Measurements from ENCODE around the gene TUBGCP6. TPM values are rescaled to one million over a fixed set of nuclear protein-coding genes. Genes with fewer than 3 reads are reported as not detected.

The TUBGCP6 gene
- total and polyA plus RNA-seq, 4 donors, result 23.0 to 68.3 (median 51.0) TPM

DNA sequence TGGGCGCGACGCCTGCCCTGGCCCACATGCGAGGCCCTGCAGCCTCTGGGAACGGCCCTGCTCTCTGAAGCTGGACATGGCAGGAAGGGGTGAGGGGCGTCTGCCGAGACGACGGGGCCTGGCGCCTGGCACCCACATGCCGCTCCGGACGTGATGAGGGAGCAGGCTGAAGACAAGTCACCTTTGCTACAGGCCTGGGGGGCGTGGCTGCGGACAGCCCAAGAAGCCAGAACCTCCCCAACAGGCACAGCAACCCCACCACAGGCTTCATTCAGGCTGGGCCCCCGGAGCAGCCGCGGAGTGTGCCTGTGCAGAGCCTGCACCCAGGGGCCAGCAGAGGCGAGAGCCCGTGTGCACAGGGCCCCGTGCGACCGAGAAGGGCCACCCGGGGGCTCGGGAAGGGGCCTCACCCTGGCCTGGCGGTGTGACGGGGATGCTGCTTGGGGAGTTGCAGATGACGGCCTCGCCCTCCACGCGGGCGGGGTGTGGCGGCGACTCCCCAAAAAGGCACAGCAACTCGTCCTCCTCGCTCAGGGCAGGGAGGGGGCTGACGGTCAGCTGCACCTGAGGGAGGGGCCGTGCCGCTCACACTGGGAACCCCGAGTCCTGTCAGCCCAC, 42.0 kb upstream of the TUBGCP6 start:
- no peak overlapping the region for H3K4me3 ChIP-seq (ENCODE audit: low read depth, low read length)
- no peaks in the 10 kb centered on the region for H3K27me3 ChIP-seq (ENCODE audit: control insufficient read depth, insufficient read depth, low read length)
- WGBS (ENCODE audit: insufficient coverage), result 93% methylated on average over 40 of the region's 40 CpGs
- H3K4me1 ChIP-seq (ENCODE audit: control insufficient read depth, insufficient read depth, low read length), result no peaks in the 10 kb centered on the region
- no peak for DNase-seq (ENCODE audit: low read depth in 4 of 6, low spot score in 6 of 6)
- H3K36me3 ChIP-seq (ENCODE audit: control insufficient read depth, insufficient read depth, low read length), result peaks cover 100% of the 10 kb centered on the region
- no peak overlapping the region for H3K27ac ChIP-seq (ENCODE audit: low read depth, low read length)
- no peaks in the 10 kb centered on the region for H3K9me3 ChIP-seq (ENCODE audit: control insufficient read depth, insufficient read depth, low read length)

GRCh38 chr22:50286275-50286674, 41.5 kb upstream of the TUBGCP6 start:
- WGBS (ENCODE audit: insufficient coverage), result 96% methylated on average over 21 of the region's 21 CpGs
- H3K27me3 ChIP-seq (ENCODE audit: control insufficient read depth, insufficient read depth, low read length), result no peaks in the 10 kb centered on the region

DNA sequence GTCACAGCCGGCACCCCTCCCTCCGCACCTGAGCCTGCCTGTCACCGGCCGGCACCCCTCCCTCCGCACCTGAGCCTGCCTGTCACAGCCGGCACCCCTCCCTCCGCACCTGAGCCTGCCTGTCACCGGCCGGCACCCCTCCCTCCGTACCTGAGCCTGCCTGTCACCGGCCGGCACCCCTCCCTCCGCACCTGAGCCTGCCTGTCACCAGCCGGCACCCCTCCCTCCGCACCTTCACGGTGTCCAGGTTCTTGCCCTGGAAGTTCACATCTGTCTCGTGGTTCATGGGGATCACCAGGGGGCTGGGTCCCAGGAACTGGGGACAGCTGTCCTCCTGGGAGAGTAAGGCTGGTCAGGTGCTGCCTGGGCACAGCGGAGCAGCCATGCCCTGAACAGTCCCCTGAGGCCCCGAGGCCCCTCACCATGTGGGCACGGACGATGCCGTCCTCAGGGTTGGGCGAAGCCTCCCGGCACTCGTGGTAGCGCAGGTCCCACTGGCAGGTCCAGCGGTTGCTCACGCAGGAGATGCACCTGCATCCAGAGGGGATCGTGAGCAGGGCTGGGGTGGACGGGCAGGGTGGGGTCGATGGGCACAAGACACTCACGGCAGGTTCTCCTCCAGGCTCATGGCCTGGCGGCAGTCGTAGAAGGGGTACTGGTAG, 40.9 kb upstream of the TUBGCP6 start:
- no peak overlapping the region for H3K27ac ChIP-seq (ENCODE audit: low read depth, low read length)
- WGBS (ENCODE audit: insufficient coverage), result 96% methylated on average over 27 of the region's 34 CpGs

More at GRCh38 chr22:50286275-50286674, 41.5 kb upstream of the TUBGCP6 start:
- no peak for DNase-seq (ENCODE audit: low read depth in 4 of 6, low spot score in 6 of 6)
- Histone ChIP-seq H3K4me3 (ENCODE audit: low read depth, low read length) (no peak overlapping the region), H3K9me3 (ENCODE audit: control insufficient read depth, insufficient read depth, low read length) (no peaks in the 10 kb centered on the region), H3K27ac (ENCODE audit: low read depth, low read length) (no peak overlapping the region), H3K36me3 (ENCODE audit: control insufficient read depth, insufficient read depth, low read length) (peaks cover 100% of the 10 kb centered on the region), H3K4me1 (ENCODE audit: control insufficient read depth, insufficient read depth, low read length) (no peaks in the 10 kb centered on the region)

GRCh38 chr22:50284479-50284878, 39.7 kb upstream of the TUBGCP6 start:
- peaks cover 100% of the 10 kb centered on the region for H3K36me3 ChIP-seq (ENCODE audit: control insufficient read depth, insufficient read depth, low read length)
- 93% methylated on average over 12 of the region's 13 CpGs for WGBS (ENCODE audit: insufficient coverage)

More for the DNA sequence above, 40.9 kb upstream of the TUBGCP6 start:
- H3K4me1 ChIP-seq (ENCODE audit: control insufficient read depth, insufficient read depth, low read length), result no peaks in the 10 kb centered on the region
- no peaks in the 10 kb centered on the region for H3K27me3 ChIP-seq (ENCODE audit: control insufficient read depth, insufficient read depth, low read length)
- H3K36me3 ChIP-seq (ENCODE audit: control insufficient read depth, insufficient read depth, low read length), result peaks cover 100% of the 10 kb centered on the region
- no peak overlapping the region for H3K4me3 ChIP-seq (ENCODE audit: low read depth, low read length)
- no peaks in the 10 kb centered on the region for H3K9me3 ChIP-seq (ENCODE audit: control insufficient read depth, insufficient read depth, low read length)
- DNase-seq (ENCODE audit: low read depth in 4 of 6, low spot score in 6 of 6), result no peak

DNA sequence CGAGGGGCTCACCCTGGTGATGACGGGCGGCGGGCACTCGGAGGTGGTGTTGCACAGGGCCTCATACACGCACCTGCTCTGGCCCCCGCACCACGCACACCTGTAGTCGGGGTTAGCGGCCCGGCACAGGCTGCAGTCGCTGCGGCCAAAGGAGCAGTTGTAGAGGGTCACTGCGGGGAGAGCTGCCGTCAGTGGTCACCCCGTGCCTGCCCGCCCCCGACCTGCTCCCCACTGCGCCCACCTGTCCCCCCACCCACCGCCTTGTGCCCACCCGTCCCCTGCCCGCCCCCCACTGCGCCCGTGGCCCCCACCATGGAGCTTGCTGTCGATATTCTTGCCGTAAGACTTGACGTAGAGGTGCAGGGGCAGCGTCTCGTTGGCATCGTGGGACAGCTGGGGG, 39.0 kb upstream of the TUBGCP6 start:
- no peaks in the 10 kb centered on the region for H3K9me3 ChIP-seq (ENCODE audit: control insufficient read depth, insufficient read depth, low read length)
- H3K27ac ChIP-seq (ENCODE audit: low read depth, low read length), result no peak overlapping the region
- DNase-seq (ENCODE audit: low read depth in 4 of 6, low spot score in 6 of 6), result no peak
- 95% methylated on average over 20 of the region's 30 CpGs for WGBS (ENCODE audit: insufficient coverage)
- no peaks in the 10 kb centered on the region for H3K4me1 ChIP-seq (ENCODE audit: control insufficient read depth, insufficient read depth, low read length)
- H3K27me3 ChIP-seq (ENCODE audit: control insufficient read depth, insufficient read depth, low read length), result no peaks in the 10 kb centered on the region
- peaks cover 100% of the 10 kb centered on the region for H3K36me3 ChIP-seq (ENCODE audit: control insufficient read depth, insufficient read depth, low read length)
- H3K4me3 ChIP-seq (ENCODE audit: low read depth, low read length), result no peak overlapping the region

More at GRCh38 chr22:50284479-50284878, 39.7 kb upstream of the TUBGCP6 start:
- DNase-seq (ENCODE audit: low read depth in 4 of 6, low spot score in 6 of 6), result no peak
- no peak overlapping the region for H3K27ac ChIP-seq (ENCODE audit: low read depth, low read length)
- H3K4me1 ChIP-seq (ENCODE audit: control insufficient read depth, insufficient read depth, low read length), result no peaks in the 10 kb centered on the region
- H3K27me3 ChIP-seq (ENCODE audit: control insufficient read depth, insufficient read depth, low read length), result no peaks in the 10 kb centered on the region
- H3K9me3 ChIP-seq (ENCODE audit: control insufficient read depth, insufficient read depth, low read length), result no peaks in the 10 kb centered on the region
- no peak overlapping the region for H3K4me3 ChIP-seq (ENCODE audit: low read depth, low read length)

- Histone ChIP-seq H3K27ac (ENCODE audit: low read depth, low read length) (no peak overlapping the region), H3K4me1 (ENCODE audit: control insufficient read depth, insufficient read depth, low read length) (no peaks in the 10 kb centered on the region), H3K9me3 (ENCODE audit: control insufficient read depth, insufficient read depth, low read length) (no peaks in the 10 kb centered on the region), H3K36me3 (ENCODE audit: control insufficient read depth, insufficient read depth, low read length) (peaks cover 100% of the 10 kb centered on the region), H3K27me3 (ENCODE audit: control insufficient read depth, insufficient read depth, low read length) (no peaks in the 10 kb centered on the region), H3K4me3 (ENCODE audit: low read depth, low read length) (no peak overlapping the region)
- 92% methylated on average over 28 of the region's 45 CpGs for WGBS (ENCODE audit: insufficient coverage)
- no peak for DNase-seq (ENCODE audit: low read depth in 4 of 6, low spot score in 6 of 6)
These were observed 37.7 kb upstream of the TUBGCP6 start for GRCh38 chr22:50282361-50283155.

DNA sequence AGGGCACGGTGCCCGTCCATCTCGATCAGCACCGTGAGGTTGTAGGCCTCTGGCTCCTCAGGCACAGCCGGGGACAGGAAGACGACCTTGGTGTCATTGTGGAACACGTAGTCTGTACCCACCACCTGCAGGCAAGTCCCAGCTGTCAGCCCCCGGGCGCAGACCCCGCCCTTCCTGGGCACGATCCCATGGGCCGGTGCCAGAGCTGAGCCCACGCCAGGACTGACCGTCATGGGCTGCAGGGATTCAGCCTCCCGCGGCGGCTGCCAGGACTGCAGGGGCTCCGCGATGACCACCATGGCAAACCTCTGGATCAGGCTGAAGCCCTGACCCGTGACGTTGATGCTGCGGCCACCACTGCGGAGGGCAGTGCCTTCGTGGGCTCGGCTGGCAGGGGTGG, 37.1 kb upstream of the TUBGCP6 start:
- Histone ChIP-seq H3K27me3 (ENCODE audit: control insufficient read depth, insufficient read depth, low read length) (no peaks in the 10 kb centered on the region), H3K9me3 (ENCODE audit: control insufficient read depth, insufficient read depth, low read length) (no peaks in the 10 kb centered on the region), H3K27ac (ENCODE audit: low read depth, low read length) (no peak overlapping the region), H3K4me1 (ENCODE audit: control insufficient read depth, insufficient read depth, low read length) (no peaks in the 10 kb centered on the region), H3K4me3 (ENCODE audit: low read depth, low read length) (no peak overlapping the region), H3K36me3 (ENCODE audit: control insufficient read depth, insufficient read depth, low read length) (peaks cover 100% of the 10 kb centered on the region)
- no peak for DNase-seq (ENCODE audit: low read depth in 4 of 6, low spot score in 6 of 6)
- 83% methylated on average over 24 of the region's 25 CpGs for WGBS (ENCODE audit: insufficient coverage)

DNA sequence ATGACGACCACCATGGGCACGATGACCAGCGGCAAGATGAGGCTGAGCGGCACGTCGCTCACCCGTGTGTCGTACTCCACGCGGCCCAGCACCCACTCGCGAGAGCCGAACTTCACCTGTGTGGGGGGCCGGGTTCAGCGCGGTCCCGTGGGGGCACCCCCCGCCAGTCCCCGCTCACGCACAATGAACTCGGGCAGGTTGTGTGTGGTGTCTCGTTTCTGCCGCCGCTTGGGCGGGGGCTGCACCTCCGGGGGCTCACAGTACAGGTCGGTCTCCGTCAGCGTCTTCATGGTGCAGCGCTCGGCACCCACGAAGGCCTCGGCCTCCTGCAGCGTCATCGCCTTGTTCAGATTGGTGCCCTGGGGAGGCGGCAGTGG, 36.5 kb upstream of the TUBGCP6 start:
- peaks cover 100% of the 10 kb centered on the region for H3K36me3 ChIP-seq (ENCODE audit: control insufficient read depth, insufficient read depth, low read length)
- 97% methylated on average over 33 of the region's 36 CpGs for WGBS (ENCODE audit: insufficient coverage)
- H3K9me3 ChIP-seq (ENCODE audit: control insufficient read depth, insufficient read depth, low read length), result no peaks in the 10 kb centered on the region
- H3K27ac ChIP-seq (ENCODE audit: low read depth, low read length), result no peak overlapping the region
- H3K4me3 ChIP-seq (ENCODE audit: low read depth, low read length), result no peak overlapping the region
- no peak for DNase-seq (ENCODE audit: low read depth in 4 of 6, low spot score in 6 of 6)
- H3K27me3 ChIP-seq (ENCODE audit: control insufficient read depth, insufficient read depth, low read length), result no peaks in the 10 kb centered on the region
- H3K4me1 ChIP-seq (ENCODE audit: control insufficient read depth, insufficient read depth, low read length), result no peaks in the 10 kb centered on the region

GRCh38 chr22:50280708-50281383, 36.0 kb upstream of the TUBGCP6 start:
- Histone ChIP-seq H3K4me1 (ENCODE audit: control insufficient read depth, insufficient read depth, low read length) (no peaks in the 10 kb centered on the region), H3K27ac (ENCODE audit: low read depth, low read length) (no peak overlapping the region), H3K4me3 (ENCODE audit: low read depth, low read length) (no peak overlapping the region), H3K27me3 (ENCODE audit: control insufficient read depth, insufficient read depth, low read length) (no peaks in the 10 kb centered on the region), H3K36me3 (ENCODE audit: control insufficient read depth, insufficient read depth, low read length) (peaks cover 100% of the 10 kb centered on the region), H3K9me3 (ENCODE audit: control insufficient read depth, insufficient read depth, low read length) (no peaks in the 10 kb centered on the region)
- DNase-seq (ENCODE audit: low read depth in 4 of 6, low spot score in 6 of 6), result no peak
- WGBS (ENCODE audit: insufficient coverage), result 94% methylated on average over 47 of the region's 47 CpGs
